Measurements from ENCODE around the gene HSPA5.
"Not testable (repeated sequence)": the region's sequence is repeated elsewhere in the genome, so short reads cannot be mapped to it uniquely, and the experiment has no call there.

The HSPA5 gene

GRCh38 chr9:125271081-125271480 lies 29.9 kb upstream of the HSPA5 start:
- no peak for DNase-seq (ENCODE audit: low spot score)
- no peak for TF ChIP-seq CTCF (IDR thresholded peaks at IDR 0.05; ENCODE audit: borderline replicate concordance, control extremely low read depth, extremely low read depth, insufficient read depth, missing control alignments)
- in situ Hi-C loops (cut with MboI; ENCODE audit: low sequenced_read_pairs, unreplicated experiment) = no loop called here

GRCh38 chr9:125269014-125269397 lies 27.9 kb upstream of the HSPA5 start:
- in situ Hi-C loops (cut with MboI; ENCODE audit: low sequenced_read_pairs, unreplicated experiment) = no loop called here
- no peak for TF ChIP-seq CTCF (IDR thresholded peaks at IDR 0.05; ENCODE audit: borderline replicate concordance, control extremely low read depth, extremely low read depth, insufficient read depth, missing control alignments)
- DNase-seq (ENCODE audit: low spot score) = no peak

GRCh38 chr9:125268394-125269013 lies 27.4 kb upstream of the HSPA5 start:
- TF ChIP-seq CTCF (IDR thresholded peaks at IDR 0.05; ENCODE audit: borderline replicate concordance, control extremely low read depth, extremely low read depth, insufficient read depth, missing control alignments) = no peak
- in situ Hi-C loops (cut with MboI; ENCODE audit: low sequenced_read_pairs, unreplicated experiment) = no loop called here
- DNase-seq (ENCODE audit: low spot score) = no peak

GRCh38 chr9:125264068-125264467 lies 22.9 kb upstream of the HSPA5 start:
- in situ Hi-C loops (cut with MboI; ENCODE audit: low sequenced_read_pairs, unreplicated experiment) = not testable (repeated sequence)

GRCh38 chr9:125262294-125262991 lies 21.3 kb upstream of the HSPA5 start:
- in situ Hi-C loops (cut with MboI; ENCODE audit: low sequenced_read_pairs, unreplicated experiment) = no loop called here
- no peak for TF ChIP-seq CTCF (IDR thresholded peaks at IDR 0.05; ENCODE audit: borderline replicate concordance, control extremely low read depth, extremely low read depth, insufficient read depth, missing control alignments)
- DNase-seq (ENCODE audit: low spot score) = no peak

More at GRCh38 chr9:125264068-125264467, 22.9 kb upstream of the HSPA5 start:
- DNase-seq (ENCODE audit: low spot score) = not testable (repeated sequence)

GRCh38 chr9:125261501-125262293 lies 20.6 kb upstream of the HSPA5 start, which contains the start of gene GAPVD1:
TSS of gene GAPVD1 (plus strand) at chr9:125261826. CDS start at chr9:125298922, 37,096 bp downstream.
- in situ Hi-C loops (cut with MboI; ENCODE audit: low sequenced_read_pairs, unreplicated experiment) = no loop called here
- peak; percentile 26 for TF ChIP-seq CTCF (IDR thresholded peaks at IDR 0.05; ENCODE audit: borderline replicate concordance, control extremely low read depth, extremely low read depth, insufficient read depth, missing control alignments)
- DNase-seq (ENCODE audit: low spot score) = peak; percentile 99
